Measurements from ENCODE around the gene FBRSL1. TPM values are rescaled to one million over a fixed set of nuclear protein-coding genes. Genes with fewer than 3 reads are reported as not detected.

The FBRSL1 gene
- total RNA-seq, 1 donor from 2014 or later = 58.7 TPM

GRCh38 chr12:132489078-132489601, 811 bp upstream of the FBRSL1 start:
- POLR2A ChIA-PET = interaction anchor here (0.6 to 1.6 kb wide), 10 partner anchors 9 to 74 kb away, joined by 3 to 11 read pairs (median 5); no protein-coding TSS in a partner anchor
- Mint-ChIP-seq H3K4me1 (peaks cover 59% of the 10 kb centered on the region), H3K27me3 (no peaks in the 10 kb centered on the region), H3K9me3 (no peaks in the 10 kb centered on the region), H3K36me3 (ENCODE audit: low read depth) (peaks cover 14% of the 10 kb centered on the region), H3K4me3 (peak overlapping the region; percentile 84), H3K27ac (peak overlapping the region; percentile 92)
- intact Hi-C loops (cut with micrococcal nuclease) = loop anchor here (1.0 to 5.0 kb wide), 7 partner anchors 8 to 300 kb away; partner anchors contain the start of genes POLE and PXMP2
- TF ChIP-seq, protein P1, sequence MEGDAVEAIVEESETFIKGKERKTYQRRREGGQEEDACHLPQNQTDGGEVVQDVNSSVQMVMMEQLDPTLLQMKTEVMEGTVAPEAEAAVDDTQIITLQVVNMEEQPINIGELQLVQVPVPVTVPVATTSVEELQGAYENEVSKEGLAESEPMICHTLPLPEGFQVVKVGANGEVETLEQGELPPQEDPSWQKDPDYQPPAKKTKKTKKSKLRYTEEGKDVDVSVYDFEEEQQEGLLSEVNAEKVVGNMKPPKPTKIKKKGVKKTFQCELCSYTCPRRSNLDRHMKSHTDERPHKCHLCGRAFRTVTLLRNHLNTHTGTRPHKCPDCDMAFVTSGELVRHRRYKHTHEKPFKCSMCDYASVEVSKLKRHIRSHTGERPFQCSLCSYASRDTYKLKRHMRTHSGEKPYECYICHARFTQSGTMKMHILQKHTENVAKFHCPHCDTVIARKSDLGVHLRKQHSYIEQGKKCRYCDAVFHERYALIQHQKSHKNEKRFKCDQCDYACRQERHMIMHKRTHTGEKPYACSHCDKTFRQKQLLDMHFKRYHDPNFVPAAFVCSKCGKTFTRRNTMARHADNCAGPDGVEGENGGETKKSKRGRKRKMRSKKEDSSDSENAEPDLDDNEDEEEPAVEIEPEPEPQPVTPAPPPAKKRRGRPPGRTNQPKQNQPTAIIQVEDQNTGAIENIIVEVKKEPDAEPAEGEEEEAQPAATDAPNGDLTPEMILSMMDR (IDR thresholded peaks at IDR 0.05) = no peak
- DNase-seq (peak; percentile 68), ATAC-seq (ENCODE audit: low read depth) (peak; percentile 51)
- CTCF ChIA-PET = interaction anchor here (1.1 to 1.3 kb wide), 2 partner anchors 59 to 74 kb away, joined by 4 to 5 read pairs; no protein-coding TSS in a partner anchor

DNA sequence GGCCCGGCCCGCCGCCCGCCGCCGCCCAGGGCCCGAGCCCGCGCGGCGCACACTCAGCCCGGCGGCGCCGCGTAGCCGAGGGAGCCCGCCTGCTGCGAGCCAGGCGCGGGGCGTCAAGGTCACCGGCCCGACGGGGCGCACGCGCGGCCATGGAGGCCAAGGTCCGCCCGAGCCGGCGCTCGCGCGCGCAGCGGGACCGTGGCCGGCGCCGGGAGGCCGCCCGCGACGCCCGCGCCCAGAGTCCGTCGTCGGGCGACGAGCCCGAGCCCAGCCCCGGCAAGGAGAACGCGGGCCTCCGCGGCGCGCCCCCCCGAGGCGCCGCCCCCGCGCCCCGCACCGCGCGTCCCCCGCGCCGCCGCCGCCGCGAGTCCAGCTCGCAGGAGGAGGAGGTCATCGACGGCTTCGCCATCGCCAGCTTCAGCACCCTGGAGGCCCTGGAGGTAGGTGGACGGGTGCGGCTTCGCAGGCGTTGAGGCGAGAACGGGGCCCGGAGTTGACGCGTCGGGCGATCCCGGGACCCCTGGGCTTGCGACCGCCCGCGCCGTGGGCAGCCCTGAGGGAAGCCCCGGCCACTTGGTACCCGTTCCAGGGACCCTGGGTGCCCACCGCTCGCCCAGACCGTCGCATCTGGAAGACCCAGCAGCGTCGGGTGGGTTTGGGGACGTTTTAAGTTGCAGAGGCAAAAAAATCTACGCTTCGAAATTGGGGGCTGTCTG, 629 bp downstream of the FBRSL1 start:
- CTCF ChIA-PET = no interaction called here
- peak overlapping the region; percentile 59 for H3K27ac Mint-ChIP-seq
- intact Hi-C loops (cut with micrococcal nuclease) = loop anchor here (1.0 to 5.0 kb wide), 3 partner anchors 16 to 403 kb away; no protein-coding TSS in a partner anchor
- POLR2A ChIA-PET = no interaction called here
- ATAC-seq (ENCODE audit: low read depth) = no peak
- peak overlapping the region; percentile 83 for H3K4me3 Mint-ChIP-seq
- no peaks in the 10 kb centered on the region for H3K9me3 Mint-ChIP-seq
- peaks cover 70% of the 10 kb centered on the region for H3K4me1 Mint-ChIP-seq
- peaks cover 14% of the 10 kb centered on the region for H3K36me3 Mint-ChIP-seq (ENCODE audit: low read depth)
- no peak for DNase-seq
- H3K27me3 Mint-ChIP-seq = no peaks in the 10 kb centered on the region
- TF ChIP-seq, protein P1 (IDR thresholded peaks at IDR 0.05) = no peak

- no peak for ATAC-seq (ENCODE audit: low read depth)
- peaks cover 15% of the 10 kb centered on the region for H3K36me3 Mint-ChIP-seq (ENCODE audit: low read depth)
- no peak for DNase-seq
- H3K27ac Mint-ChIP-seq = peak overlapping the region; percentile 59
- POLR2A ChIA-PET = no interaction called here
- peak overlapping the region; percentile 83 for H3K4me3 Mint-ChIP-seq
- no peaks in the 10 kb centered on the region for H3K9me3 Mint-ChIP-seq
- intact Hi-C loops (cut with micrococcal nuclease) = loop anchor here (2.0 to 5.0 kb wide), 2 partner anchors 16 to 404 kb away; no protein-coding TSS in a partner anchor
- TF ChIP-seq, protein P1 (IDR thresholded peaks at IDR 0.05) = no peak
- CTCF ChIA-PET = no interaction called here
- peaks cover 71% of the 10 kb centered on the region for H3K4me1 Mint-ChIP-seq
- no peaks in the 10 kb centered on the region for H3K27me3 Mint-ChIP-seq
Observed at GRCh38 chr12:132491138-132491663, 1.2 kb downstream of the FBRSL1 start.

DNA sequence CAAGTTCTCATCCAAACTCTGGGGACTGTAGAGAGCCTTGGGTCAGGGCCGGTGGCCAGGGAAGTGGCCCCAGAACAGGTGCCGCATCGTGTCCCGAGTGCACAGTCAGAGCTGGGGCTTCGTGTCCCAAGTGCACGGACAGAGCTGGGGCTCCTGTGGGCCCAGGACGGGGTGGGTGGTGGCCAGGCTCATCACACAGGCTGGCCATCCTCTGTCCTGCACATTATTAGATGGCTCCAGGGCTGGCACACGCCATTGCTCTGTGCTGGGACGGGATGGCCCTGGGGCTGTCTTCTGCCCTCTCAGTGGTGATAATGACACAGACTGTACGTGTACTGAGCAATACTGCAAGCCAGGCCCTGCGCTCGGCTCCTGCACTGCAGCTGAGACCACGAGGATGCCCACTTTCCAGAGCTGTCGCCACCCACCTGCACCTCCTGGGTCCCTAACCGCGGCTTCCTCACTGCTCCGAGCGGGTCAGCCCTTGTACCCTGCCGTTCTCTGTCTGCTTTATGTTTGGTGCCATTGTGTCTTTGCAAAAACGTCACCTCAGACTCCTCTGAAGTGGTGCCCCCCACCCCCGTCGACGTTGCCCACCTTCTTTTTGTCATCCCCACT, 1.9 kb downstream of the FBRSL1 start:
- Mint-ChIP-seq H3K27ac (peak overlapping the region; percentile 77), H3K4me3 (peak overlapping the region; percentile 83), H3K9me3 (no peaks in the 10 kb centered on the region), H3K27me3 (no peaks in the 10 kb centered on the region), H3K4me1 (peaks cover 73% of the 10 kb centered on the region), H3K36me3 (ENCODE audit: low read depth) (peaks cover 16% of the 10 kb centered on the region)
- intact Hi-C loops (cut with micrococcal nuclease) = loop anchor here (2.0 to 5.0 kb wide), 2 partner anchors 15 to 405 kb away; no protein-coding TSS in a partner anchor
- TF ChIP-seq, protein P1 (IDR thresholded peaks at IDR 0.05) = no peak
- ChIA-PET POLR2A (interaction anchor here (0.5 to 0.7 kb wide), 3 partner anchors 17 to 330 kb away, joined by 3 to 6 read pairs (median 5); no protein-coding TSS in a partner anchor), CTCF (interaction anchor here (1.3 to 1.4 kb wide), 2 partner anchors 32 to 62 kb away, joined by 3 to 4 read pairs; no protein-coding TSS in a partner anchor)
- no peak for ATAC-seq (ENCODE audit: low read depth)
- no peak for DNase-seq
